Mononuclear cell (primary cell): ENCODE measurements around the gene GATB. TPM values are rescaled to one million over a fixed set of nuclear protein-coding genes. Genes with fewer than 3 reads are reported as not detected.

Experiments used
- H3K27me3 ChIP-seq: 2 replicates; pipeline ENCODE4 v1.6.0; 2011; ENCODE audit warnings: low read length, control low read depth; ENCODE audit not compliant: insufficient read depth
- H3K4me1 ChIP-seq: 2 replicates; pipeline ENCODE4 v1.5.1; 2011; ENCODE audit warnings: mild to moderate bottlenecking, low read length, control low read depth; ENCODE audit not compliant: insufficient read depth
- H3K4me3 ChIP-seq: 2 replicates; pipeline ENCODE4 v1.5.1; 2011; ENCODE audit warnings: mild to moderate bottlenecking, low read length, moderate library complexity
- H3K9me3 ChIP-seq: 2 replicates; pipeline ENCODE4 v1.5.1; 2011; ENCODE audit warnings: low read depth, mild to moderate bottlenecking, control low read depth, low read length
- total RNA-seq: library from RNA; depleted of rRNA; stranded (reverse); fragments of >200 nt; gene quantifications from one replicate; pipeline ENCODE4 v1.2.3, GENCODE V29; 2012

The GATB gene
- total RNA-seq, 1 donor: 3.4 TPM

DNA sequence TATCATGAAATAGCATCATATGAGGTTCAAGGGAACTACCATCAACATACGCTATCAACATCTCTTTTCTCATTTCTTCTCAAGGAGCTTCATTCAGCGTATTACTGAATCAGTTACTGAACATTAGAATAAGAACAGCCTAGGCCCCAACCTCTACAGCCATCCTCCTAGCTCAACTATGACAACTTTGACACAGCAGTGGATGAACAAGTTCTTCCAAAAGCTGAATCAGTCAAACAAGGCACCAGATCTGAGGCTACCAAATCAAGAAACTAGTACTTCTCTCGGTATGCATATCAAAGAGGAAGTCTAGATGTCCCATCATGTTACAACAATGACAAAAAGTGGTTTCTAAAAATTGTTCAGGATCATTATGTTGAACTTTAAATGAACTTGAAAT is 57.4 kb downstream of the GATB start:
- no peaks in the 10 kb centered on the region for H3K9me3 ChIP-seq
- no peak overlapping the region for H3K4me3 ChIP-seq
- no peaks in the 10 kb centered on the region for H3K27me3 ChIP-seq
- H3K4me1 ChIP-seq: no peaks in the 10 kb centered on the region

DNA sequence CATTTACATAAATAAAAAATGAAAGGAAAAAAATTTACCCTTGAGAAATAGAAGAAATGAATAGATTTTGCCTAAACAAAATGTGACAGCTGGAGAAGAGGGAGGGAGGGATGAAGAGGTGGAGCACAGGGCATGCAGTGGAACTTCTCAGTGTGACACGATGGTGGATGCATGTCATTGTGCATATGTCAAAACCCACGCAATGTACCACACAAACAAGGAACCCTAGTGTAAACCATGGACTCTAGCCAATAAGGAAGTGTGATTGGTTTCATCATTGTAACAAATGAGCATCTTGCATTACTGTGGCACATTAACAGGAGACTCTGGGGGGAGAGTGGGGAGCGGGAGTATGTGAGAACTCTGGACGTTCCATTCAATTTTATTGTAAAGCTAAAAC is 58.6 kb downstream of the GATB start:
- H3K27me3 ChIP-seq: no peaks in the 10 kb centered on the region
- H3K9me3 ChIP-seq: no peaks in the 10 kb centered on the region
- H3K4me3 ChIP-seq: no peak overlapping the region
- no peaks in the 10 kb centered on the region for H3K4me1 ChIP-seq

DNA sequence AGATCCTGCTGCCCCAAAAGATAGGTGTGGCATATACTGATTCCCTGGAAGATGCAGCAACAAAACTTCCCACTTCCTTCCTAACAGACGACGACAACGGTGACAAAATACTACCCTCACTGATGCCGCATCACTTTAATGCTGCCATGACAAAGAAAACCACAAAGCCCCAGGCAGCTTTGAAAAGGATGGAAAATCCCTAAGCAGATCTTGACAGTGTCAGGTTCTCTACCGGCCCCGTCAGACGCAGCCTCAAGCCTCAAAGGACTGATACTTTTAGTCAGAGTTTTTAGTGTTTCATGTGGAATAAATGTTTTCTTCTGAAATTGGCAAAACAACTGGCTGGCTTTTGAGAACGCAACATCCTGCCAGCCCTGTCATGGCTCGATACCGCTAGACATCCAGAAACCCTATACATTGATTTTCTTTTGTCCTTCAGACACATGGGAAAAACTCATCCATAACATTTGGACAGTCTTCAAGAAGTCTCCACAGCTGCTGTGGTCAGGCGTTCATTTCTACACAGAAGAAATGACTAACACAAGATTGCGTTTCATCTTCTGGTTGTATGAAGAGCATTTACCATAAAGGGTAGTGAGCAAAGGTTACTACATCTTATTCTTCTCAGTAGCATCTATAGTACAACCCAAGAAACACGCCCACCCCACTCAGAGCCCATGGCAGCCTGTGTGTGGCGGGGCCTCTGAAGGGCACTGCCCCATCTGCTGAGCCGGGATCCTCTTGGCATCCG is 60.1 kb downstream of the GATB start:
- Histone ChIP-seq H3K4me1 (no peaks in the 10 kb centered on the region), H3K27me3 (no peaks in the 10 kb centered on the region), H3K9me3 (no peaks in the 10 kb centered on the region), H3K4me3 (no peak overlapping the region)

DNA sequence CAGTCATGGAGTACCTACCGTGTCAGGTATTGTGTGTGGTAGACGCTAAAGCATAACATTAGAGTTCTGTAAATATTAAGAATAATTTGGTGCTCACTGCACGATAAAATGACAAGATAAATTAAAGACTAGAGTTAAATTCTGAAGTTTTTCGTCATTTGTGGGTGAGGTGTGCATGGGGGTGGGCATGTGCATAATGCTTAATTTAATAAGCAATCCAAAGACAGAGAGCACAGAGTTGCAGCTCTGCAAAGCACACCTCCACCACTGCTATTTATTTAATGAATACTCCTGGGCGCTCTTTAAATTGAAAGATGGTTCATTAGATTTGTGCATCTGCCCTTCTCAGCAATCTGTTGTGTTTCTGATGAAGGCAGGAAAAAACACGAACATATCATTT is 62.6 kb downstream of the GATB start:
- Histone ChIP-seq H3K27me3 (no peaks in the 10 kb centered on the region), H3K9me3 (no peaks in the 10 kb centered on the region), H3K4me1 (no peaks in the 10 kb centered on the region), H3K4me3 (no peak overlapping the region)

DNA sequence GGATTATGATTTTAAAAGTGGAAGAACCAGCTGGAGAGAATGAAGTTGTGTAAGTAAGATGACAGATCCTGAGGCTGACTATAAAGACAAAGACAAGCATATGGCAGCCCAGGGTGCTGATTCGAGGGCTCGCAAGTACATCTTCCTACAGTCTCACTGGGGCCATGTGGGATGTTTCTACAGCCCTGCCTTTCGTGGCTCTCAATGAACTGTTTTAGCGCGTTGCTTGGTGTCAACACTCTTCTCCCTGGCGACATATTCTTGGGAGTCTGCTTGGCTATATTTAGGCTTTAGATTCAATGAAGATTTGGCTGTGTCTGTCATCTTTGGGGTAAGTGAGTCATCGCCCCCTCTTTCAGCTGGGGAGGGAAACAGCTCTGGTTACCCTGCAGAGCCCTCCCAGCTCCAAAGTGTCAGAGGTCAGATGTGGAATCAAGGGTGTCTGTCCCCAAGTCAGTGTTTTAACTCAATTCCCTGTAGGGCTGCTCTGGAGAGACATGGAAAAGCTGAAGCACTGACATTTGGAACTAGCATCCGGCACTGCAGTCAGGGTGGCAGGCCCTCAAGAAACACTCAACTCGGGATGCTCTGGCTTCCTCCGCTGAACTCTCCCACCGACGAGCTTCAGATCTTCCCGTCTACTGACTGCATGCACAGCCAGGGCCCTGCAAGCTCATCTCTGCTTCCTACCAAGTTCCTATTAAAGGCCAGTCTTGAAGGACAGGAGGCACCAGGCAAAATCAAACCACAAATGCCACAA is 65.7 kb downstream of the GATB start:
- H3K27me3 ChIP-seq: no peaks in the 10 kb centered on the region
- no peak overlapping the region for H3K4me3 ChIP-seq
- H3K4me1 ChIP-seq: no peaks in the 10 kb centered on the region
- no peaks in the 10 kb centered on the region for H3K9me3 ChIP-seq

- no peaks in the 10 kb centered on the region for H3K9me3 ChIP-seq
- H3K27me3 ChIP-seq: no peaks in the 10 kb centered on the region
- H3K4me3 ChIP-seq: no peak overlapping the region
- H3K4me1 ChIP-seq: no peaks in the 10 kb centered on the region
Measured at GRCh38 chr4:151692821-151693673, 67.8 kb downstream of the GATB start.

DNA sequence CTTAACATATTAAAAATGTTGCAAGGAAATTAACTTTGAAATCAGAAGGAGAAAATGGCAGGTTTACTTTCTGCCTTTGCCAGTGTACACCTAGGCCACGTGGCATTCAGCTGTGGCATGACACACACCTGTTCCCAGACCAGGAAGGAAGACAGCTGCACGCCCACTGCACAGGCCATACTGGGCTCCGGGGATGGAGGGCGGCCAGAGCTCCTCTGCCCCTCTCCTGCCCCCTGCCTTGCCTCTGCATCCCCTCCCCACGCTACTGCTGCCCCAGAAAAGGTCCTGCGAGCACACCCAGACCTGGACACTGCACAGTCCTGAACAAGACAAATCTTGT is 68.4 kb downstream of the GATB start:
- Histone ChIP-seq H3K4me1 (no peaks in the 10 kb centered on the region), H3K4me3 (no peak overlapping the region), H3K27me3 (no peaks in the 10 kb centered on the region), H3K9me3 (no peaks in the 10 kb centered on the region)

GRCh38 chr4:151691639-151692442 is 69.0 kb downstream of the GATB start:
- H3K4me1 ChIP-seq: no peaks in the 10 kb centered on the region
- no peak overlapping the region for H3K4me3 ChIP-seq
- no peaks in the 10 kb centered on the region for H3K9me3 ChIP-seq

GRCh38 chr4:151690876-151691275 is 69.9 kb downstream of the GATB start:
- Histone ChIP-seq H3K4me3 (no peak overlapping the region), H3K4me1 (no peaks in the 10 kb centered on the region), H3K9me3 (no peaks in the 10 kb centered on the region), H3K27me3 (no peaks in the 10 kb centered on the region)

More at GRCh38 chr4:151691639-151692442, 69.0 kb downstream of the GATB start:
- H3K27me3 ChIP-seq: no peaks in the 10 kb centered on the region

DNA sequence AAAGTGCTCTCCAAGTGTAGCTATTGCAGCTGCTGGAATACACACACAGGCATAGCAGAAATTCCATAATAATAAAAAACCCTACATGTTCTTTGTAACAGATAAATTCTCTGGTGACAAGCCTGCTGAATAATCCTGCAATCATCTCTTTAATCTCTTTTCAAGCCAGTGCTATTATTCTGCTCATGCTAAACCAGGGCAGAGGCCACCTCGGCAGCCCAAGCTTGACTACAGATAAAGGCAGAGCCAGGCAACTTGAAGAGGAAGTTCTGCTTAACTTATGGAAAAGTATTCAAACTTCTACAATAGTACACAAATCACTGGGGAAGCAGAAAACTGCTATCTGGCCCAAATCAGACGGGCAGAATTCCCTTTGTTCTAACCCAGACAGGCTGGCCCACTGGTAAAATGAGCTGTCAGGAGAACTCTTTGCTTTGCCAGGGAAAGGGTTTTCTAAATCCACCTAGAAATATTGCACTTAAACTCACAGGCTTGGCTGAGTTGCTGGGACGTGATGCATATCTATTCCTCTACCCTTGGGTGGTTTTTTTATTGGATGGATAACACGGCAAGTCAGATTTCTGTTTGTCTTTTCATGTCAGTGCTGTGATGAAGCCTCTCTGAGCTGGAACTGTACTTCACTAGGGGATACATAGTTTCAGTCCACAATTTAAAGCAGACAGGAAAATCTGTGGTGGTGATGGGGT is 70.5 kb downstream of the GATB start:
- Histone ChIP-seq H3K27me3 (no peaks in the 10 kb centered on the region), H3K4me3 (no peak overlapping the region), H3K4me1 (no peaks in the 10 kb centered on the region), H3K9me3 (no peaks in the 10 kb centered on the region)

DNA sequence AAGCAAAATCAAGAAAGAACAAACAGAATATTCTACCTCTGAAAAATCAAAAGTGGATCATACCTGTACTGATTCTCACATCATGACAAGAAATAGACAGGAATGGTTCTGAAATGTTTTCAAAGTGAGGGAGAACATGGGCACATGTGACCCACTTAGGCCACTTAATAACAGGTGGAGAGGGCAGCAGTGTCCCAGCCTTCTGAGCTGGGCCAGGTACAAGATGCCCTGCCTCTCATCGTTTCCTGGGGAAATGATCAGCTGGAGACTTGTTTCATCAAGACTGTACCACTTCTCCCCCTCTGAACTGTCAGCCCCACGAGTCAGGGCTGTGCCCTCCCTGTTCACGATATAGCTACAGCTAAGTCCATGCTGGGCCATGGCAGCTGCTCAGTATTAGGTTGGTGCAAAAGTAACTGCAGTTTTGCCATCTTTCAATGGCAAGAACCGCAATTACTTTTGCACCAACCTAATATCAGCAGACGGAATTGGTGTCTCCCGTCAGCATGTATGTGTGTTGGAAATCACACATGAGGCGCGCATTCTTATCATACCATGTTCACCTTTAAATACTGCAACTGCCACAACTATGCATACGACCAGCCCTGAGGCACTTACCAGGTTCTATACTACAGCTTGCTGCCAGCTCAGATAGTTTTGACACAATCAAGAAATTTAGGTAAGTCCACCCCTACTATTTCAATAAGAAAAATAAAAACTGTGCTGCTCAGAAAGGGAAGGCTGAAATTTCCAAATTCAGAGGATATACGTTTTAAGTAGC is 71.4 kb downstream of the GATB start:
- H3K9me3 ChIP-seq: no peaks in the 10 kb centered on the region
- H3K27me3 ChIP-seq: no peaks in the 10 kb centered on the region
- no peak overlapping the region for H3K4me3 ChIP-seq
- H3K4me1 ChIP-seq: no peaks in the 10 kb centered on the region

GRCh38 chr4:151688785-151689043 is 72.1 kb downstream of the GATB start:
- Histone ChIP-seq H3K27me3 (no peaks in the 10 kb centered on the region), H3K4me3 (no peak overlapping the region), H3K9me3 (no peaks in the 10 kb centered on the region), H3K4me1 (no peaks in the 10 kb centered on the region)

DNA sequence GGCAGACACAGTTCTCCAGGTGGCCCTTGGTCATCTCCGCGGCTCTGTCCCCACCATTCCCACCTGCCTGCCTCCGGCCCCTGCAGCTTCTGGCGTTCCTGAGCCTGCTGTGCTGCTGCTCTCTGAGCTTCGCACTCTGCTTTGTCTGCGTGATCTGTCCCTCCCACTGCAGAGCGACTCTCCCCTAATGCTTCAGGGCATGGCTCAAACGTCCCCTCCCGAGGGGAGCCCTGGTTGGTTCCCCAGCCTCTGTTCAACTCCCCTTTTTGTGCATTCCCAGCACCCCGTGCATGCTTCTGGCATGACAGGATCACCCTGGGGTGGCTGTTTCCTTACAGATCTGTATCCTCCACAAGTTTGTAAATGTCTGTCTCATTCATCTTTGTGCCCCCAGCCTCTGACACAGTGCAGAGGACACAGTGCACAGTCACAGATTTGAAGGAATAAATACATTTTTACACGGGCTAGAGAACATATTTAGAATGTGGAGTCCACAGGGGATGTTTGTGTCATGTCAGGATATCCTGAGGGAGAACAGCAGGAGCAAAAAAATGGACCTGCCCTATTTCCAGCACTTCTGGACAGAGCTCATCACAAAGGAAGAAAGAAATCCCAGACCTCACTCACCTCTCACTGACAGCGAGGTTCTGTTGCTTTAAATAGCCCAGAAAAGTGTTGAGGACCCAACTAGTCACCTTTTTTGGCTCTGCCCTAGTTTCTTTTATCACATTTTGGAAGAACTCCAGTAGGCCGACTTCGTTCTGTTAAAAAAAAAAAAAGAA is 72.6 kb downstream of the GATB start:
- Histone ChIP-seq H3K9me3 (no peaks in the 10 kb centered on the region), H3K4me1 (no peaks in the 10 kb centered on the region), H3K4me3 (no peak overlapping the region), H3K27me3 (no peaks in the 10 kb centered on the region)
